ENCODE data around the gene ANKRD17.
A peak's percentile ranks its signal among the peaks of the same experiment; 100 is the strongest.

ANKRD17 gene

DNA sequence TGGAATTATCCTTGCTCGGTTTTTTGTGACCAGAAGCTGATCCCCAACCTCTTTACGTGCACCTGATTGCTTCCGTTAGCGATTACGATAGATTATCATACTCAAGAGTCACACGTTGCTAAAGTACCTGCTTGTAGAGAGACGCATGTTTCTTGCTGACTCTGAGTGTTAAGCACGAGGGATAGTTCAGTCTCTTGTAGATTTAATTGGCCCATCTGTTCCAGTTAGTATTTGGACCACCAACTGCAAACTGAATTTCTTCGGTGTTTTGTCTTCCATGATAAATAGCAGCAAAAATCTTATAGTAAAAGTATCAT, 188.6 kb downstream of the ANKRD17 start:
- TF ChIP-seq TCF12 (IDR thresholded peaks at IDR 0.05; ENCODE audit: low read depth) (0 out of 2 replicates have a peak, but pooled peaks have one; percentile 7), NFIC (IDR thresholded peaks at IDR 0.05) (no peak), FOXM1 (IDR thresholded peaks at IDR 0.05; ENCODE audit: borderline replicate concordance, low read depth) (no peak)

DNA sequence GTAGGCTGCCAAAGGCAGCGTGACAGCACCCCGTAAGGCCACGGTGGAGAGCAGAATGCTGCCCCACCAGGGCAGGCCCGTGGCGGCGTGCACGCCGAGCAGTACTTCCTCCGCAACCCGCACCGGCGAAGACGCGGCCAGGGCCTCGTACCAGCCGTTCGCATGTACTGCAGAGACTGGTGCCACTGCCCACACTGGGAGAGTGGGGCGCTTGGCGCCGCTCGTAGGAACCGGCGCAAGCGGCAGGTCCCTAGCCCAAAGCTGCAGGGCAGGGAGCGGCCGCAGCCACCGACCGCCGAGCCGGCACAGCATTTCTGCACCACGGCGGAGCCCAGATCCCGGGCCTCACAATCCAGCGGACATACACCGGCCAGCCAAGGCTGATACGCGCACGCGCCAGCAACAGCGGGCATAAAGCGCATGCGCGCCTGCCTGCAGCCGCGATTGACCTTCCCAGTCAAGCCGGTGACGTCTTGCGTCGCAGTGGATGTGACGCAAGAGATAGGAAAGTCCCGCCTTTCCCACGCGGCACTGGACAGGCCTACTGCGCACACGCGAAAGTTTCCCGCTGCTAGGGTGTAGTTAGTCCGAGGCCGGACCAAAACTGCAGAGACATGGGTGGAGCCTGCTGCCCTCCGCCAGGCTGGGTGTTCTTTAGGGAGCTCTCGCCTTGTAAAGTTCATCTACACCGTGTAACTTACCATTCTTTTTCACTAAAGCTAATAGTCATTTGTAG, 189.1 kb downstream of the ANKRD17 start, which contains the start of gene COX18:
Gene COX18 (minus strand): TSS at position 379 of the 736 bp plus-strand sequence. CDS start 67 bp downstream, at position 312.
- 0 out of 2 replicates have a peak, but pooled peaks have one; percentile 24 for TF ChIP-seq EP300 (IDR thresholded peaks at IDR 0.05; ENCODE audit: borderline replicate concordance)
- TF ChIP-seq TEAD4 (IDR thresholded peaks at IDR 0.05) = no peak
- TF ChIP-seq TCF12 (IDR thresholded peaks at IDR 0.05; ENCODE audit: low read depth) = peak; percentile 59; the same call in 1 of the 2 replicates
- TF ChIP-seq, protein P1, sequence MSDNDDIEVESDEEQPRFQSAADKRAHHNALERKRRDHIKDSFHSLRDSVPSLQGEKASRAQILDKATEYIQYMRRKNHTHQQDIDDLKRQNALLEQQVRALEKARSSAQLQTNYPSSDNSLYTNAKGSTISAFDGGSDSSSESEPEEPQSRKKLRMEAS (IDR thresholded peaks at IDR 0.05) = peak; percentile 92
- TF ChIP-seq, protein P2, sequence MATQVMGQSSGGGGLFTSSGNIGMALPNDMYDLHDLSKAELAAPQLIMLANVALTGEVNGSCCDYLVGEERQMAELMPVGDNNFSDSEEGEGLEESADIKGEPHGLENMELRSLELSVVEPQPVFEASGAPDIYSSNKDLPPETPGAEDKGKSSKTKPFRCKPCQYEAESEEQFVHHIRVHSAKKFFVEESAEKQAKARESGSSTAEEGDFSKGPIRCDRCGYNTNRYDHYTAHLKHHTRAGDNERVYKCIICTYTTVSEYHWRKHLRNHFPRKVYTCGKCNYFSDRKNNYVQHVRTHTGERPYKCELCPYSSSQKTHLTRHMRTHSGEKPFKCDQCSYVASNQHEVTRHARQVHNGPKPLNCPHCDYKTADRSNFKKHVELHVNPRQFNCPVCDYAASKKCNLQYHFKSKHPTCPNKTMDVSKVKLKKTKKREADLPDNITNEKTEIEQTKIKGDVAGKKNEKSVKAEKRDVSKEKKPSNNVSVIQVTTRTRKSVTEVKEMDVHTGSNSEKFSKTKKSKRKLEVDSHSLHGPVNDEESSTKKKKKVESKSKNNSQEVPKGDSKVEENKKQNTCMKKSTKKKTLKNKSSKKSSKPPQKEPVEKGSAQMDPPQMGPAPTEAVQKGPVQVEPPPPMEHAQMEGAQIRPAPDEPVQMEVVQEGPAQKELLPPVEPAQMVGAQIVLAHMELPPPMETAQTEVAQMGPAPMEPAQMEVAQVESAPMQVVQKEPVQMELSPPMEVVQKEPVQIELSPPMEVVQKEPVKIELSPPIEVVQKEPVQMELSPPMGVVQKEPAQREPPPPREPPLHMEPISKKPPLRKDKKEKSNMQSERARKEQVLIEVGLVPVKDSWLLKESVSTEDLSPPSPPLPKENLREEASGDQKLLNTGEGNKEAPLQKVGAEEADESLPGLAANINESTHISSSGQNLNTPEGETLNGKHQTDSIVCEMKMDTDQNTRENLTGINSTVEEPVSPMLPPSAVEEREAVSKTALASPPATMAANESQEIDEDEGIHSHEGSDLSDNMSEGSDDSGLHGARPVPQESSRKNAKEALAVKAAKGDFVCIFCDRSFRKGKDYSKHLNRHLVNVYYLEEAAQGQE (IDR thresholded peaks at IDR 0.05; ENCODE audit: low read depth) = no peak
- TF ChIP-seq YY1 (IDR thresholded peaks at IDR 0.05; ENCODE audit: low read depth) = 0 out of 2 replicates have a peak, but pooled peaks have one; percentile 40
- no peak for TF ChIP-seq EGR1 (IDR thresholded peaks at IDR 0.05)
- no peak for TF ChIP-seq FOXM1 (IDR thresholded peaks at IDR 0.05; ENCODE audit: borderline replicate concordance, low read depth)
- no peak for TF ChIP-seq RAD21 (IDR thresholded peaks at IDR 0.05; ENCODE audit: low read depth)
- TF ChIP-seq TAF1 (IDR thresholded peaks at IDR 0.05; ENCODE audit: low read depth) = peak; percentile 92
- peak; percentile 79; the same call in 1 of the 2 replicates for TF ChIP-seq CEBPB (IDR thresholded peaks at IDR 0.05)
- no peak; the same call in 1 of the 2 replicates for TF ChIP-seq NFIC (IDR thresholded peaks at IDR 0.05)
- TF ChIP-seq ZBTB7A (IDR thresholded peaks at IDR 0.05; ENCODE audit: low read depth) = no peak
- TF ChIP-seq, protein P3, sequence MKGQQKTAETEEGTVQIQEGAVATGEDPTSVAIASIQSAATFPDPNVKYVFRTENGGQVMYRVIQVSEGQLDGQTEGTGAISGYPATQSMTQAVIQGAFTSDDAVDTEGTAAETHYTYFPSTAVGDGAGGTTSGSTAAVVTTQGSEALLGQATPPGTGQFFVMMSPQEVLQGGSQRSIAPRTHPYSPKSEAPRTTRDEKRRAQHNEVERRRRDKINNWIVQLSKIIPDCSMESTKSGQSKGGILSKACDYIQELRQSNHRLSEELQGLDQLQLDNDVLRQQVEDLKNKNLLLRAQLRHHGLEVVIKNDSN (IDR thresholded peaks at IDR 0.05) = peak; percentile 65
- TF ChIP-seq CREB1 (IDR thresholded peaks at IDR 0.05; ENCODE audit: low read depth) = peak; percentile 98

DNA sequence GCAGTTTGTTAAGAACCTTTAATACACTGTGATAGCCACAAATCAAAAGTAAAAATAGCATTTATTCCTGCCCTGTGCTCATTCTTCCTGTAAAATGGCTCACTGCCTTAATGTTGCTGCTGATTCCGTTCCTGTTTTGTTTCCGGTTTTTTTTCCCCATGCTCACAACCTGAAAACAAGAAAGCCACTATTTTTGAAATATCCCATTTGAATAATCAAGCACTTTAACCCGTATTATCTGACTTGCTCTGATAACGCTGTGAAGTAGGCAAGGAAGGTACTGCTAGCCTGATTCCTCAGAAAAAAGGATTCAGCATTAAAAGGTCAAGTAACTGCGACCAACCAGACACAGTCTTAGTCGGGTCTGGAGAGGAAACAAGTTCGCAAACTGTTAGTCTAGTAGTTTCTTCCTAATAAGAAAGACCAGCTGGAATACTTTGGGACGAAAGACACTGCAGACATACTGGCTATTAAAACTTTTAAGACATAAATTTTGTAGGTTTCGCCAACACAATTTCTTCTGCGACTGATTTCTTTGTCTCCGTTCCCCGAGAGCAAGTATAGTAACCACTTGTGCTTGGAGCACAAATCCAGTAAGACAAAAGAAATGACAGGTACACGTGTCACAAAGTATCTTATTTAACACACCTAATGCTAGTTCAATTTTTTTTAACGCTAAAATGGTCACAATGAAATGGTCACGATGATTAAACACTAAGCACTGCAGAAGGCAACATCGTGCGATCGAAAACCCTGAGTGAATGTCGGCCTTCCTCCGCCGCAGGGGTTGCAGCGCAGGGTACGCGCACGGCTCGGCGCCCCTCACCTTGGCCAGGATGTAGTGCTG, 189.9 kb downstream of the ANKRD17 start:
- no peak for TF ChIP-seq NFIC (IDR thresholded peaks at IDR 0.05)
- TF ChIP-seq, protein P1 (IDR thresholded peaks at IDR 0.05) = peak; percentile 41; the same call in 1 of the 2 replicates

DNA sequence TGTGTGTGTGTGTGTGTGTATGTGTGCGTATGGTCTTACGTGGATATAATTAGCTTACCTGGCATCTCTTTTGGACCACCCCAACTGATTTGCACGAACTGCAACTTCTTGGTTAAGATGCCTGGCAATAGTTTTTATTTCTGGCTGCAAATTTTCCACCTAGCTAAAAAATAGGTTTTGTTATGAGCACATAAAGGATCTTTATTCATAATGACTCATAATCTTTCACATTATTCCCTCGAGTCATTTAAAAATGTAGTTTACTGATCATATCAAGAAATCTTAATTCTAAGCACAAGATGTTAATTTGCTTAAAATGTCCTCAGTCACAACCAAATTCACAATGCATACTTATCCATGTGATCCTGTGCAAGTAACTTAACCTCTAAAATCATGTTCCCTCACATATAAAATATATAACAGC, 190.6 kb downstream of the ANKRD17 start:
- TF ChIP-seq TAF1 (IDR thresholded peaks at IDR 0.05; ENCODE audit: low read depth) = no peak
- TF ChIP-seq EP300 (IDR thresholded peaks at IDR 0.05; ENCODE audit: borderline replicate concordance) = no peak
- TF ChIP-seq, protein P2 (IDR thresholded peaks at IDR 0.05; ENCODE audit: low read depth) = no peak
- TF ChIP-seq, protein P1 (IDR thresholded peaks at IDR 0.05) = no peak
- no peak for TF ChIP-seq FOXM1 (IDR thresholded peaks at IDR 0.05; ENCODE audit: borderline replicate concordance, low read depth)
- TF ChIP-seq ZBTB7A (IDR thresholded peaks at IDR 0.05; ENCODE audit: low read depth) = no peak
- TF ChIP-seq RAD21 (IDR thresholded peaks at IDR 0.05; ENCODE audit: low read depth) = no peak
- TF ChIP-seq, protein P3 (IDR thresholded peaks at IDR 0.05) = no peak
- no peak for TF ChIP-seq TEAD4 (IDR thresholded peaks at IDR 0.05)
- no peak for TF ChIP-seq CEBPB (IDR thresholded peaks at IDR 0.05)
- no peak for TF ChIP-seq YY1 (IDR thresholded peaks at IDR 0.05; ENCODE audit: low read depth)
- TF ChIP-seq NFIC (IDR thresholded peaks at IDR 0.05) = no peak
- no peak for TF ChIP-seq EGR1 (IDR thresholded peaks at IDR 0.05)

DNA sequence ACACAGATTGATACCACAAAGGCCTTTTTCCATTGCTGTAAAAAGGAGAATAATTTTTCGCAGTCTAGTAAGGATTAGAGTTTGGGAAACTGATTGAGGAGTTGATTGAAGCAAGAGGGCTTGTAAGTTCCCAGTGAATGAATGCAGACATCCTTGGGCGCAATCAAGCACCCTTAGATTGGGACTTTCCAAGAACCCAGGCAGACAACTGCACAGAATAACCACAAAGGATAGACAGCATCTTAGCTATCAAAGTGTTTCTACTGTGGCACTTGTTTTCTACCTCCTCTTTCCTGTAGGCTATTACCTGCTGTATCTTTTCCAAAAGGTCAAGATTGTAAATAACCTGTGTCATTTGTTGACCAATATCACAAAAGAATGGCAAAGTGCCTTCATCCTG, 191.7 kb downstream of the ANKRD17 start:
- TF ChIP-seq CREB1 (IDR thresholded peaks at IDR 0.05; ENCODE audit: low read depth) (no peak), EP300 (IDR thresholded peaks at IDR 0.05; ENCODE audit: borderline replicate concordance) (no peak)

Measured in Ishikawa (cell line).